Astrocyte of the spinal cord (primary cell): ENCODE measurements around the gene BPTF.
"Not testable (repeated sequence)": the region's sequence is repeated elsewhere in the genome, so short reads cannot be mapped to it uniquely, and the experiment has no call there.

Source experiments
- DNase-seq: peaks from one replicate; pipeline ENCODE4 v3.0.0; 2011; ENCODE audit warnings: low read depth, low spot score
- H3K4me3 ChIP-seq: 2 replicates; pipeline ENCODE4 v1.5.1; 2011; ENCODE audit warnings: low read depth, mild to moderate bottlenecking, low read length, moderate library complexity
- in situ Hi-C: cut with HindIII; loops from 2 replicates; pipeline ENCODE4 v1.10.0; 2017; ENCODE audit warnings: low sequenced_read_pairs
- TF ChIP-seq, protein P1 (sequence below): IDR thresholded peaks from 2 replicates; pipeline ENCODE4 v1.5.1; 2012; ENCODE audit warnings: low read depth, mild to moderate bottlenecking, low read length, inconsistent platforms

Gene BPTF

DNA sequence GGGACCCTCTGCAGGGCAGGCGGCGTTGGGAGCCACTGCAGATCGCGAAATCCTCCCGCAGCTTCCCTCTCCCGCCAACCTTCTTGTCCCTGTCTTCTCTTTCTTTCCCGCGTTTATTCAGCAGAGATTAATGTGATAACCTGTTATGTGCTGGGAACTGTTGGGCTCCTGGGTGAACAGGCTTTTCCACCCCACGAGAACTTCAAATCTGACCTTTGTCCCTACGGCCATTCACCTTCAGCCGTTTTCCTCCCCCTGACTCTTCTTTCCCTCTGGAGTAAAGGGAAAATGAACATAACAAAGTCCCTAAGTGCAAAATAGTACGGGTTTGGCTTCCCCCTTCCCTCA, 195.1 kb downstream of the BPTF start:
- TF ChIP-seq, protein P1, sequence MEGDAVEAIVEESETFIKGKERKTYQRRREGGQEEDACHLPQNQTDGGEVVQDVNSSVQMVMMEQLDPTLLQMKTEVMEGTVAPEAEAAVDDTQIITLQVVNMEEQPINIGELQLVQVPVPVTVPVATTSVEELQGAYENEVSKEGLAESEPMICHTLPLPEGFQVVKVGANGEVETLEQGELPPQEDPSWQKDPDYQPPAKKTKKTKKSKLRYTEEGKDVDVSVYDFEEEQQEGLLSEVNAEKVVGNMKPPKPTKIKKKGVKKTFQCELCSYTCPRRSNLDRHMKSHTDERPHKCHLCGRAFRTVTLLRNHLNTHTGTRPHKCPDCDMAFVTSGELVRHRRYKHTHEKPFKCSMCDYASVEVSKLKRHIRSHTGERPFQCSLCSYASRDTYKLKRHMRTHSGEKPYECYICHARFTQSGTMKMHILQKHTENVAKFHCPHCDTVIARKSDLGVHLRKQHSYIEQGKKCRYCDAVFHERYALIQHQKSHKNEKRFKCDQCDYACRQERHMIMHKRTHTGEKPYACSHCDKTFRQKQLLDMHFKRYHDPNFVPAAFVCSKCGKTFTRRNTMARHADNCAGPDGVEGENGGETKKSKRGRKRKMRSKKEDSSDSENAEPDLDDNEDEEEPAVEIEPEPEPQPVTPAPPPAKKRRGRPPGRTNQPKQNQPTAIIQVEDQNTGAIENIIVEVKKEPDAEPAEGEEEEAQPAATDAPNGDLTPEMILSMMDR = no peak
- no peak for DNase-seq
- H3K4me3 ChIP-seq = peak overlapping the region; percentile 56
- in situ Hi-C loops = no loop called here

DNA sequence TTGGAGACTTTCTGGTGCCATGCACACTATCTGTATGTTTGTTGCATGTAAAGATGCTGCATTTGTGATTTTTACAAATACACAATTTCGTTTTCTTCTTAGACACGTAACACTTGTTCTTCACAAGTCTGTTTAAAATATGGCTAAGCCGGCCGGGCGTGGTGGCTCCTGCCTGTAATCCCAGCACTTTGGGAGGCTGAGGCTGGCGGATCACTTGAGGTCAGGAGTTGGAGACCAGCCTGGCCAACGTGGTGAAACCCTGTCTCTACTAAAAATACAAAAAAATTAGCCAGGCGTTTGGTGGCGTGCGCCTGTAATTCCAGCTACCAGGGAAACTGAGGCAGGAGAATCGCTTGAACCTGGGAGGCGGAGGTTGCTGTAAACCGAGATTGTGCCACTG, 195.5 kb downstream of the BPTF start:
- in situ Hi-C loops, DNase-seq: not testable (repeated sequence)
- H3K4me3 ChIP-seq = peak overlapping the region; percentile 56

DNA sequence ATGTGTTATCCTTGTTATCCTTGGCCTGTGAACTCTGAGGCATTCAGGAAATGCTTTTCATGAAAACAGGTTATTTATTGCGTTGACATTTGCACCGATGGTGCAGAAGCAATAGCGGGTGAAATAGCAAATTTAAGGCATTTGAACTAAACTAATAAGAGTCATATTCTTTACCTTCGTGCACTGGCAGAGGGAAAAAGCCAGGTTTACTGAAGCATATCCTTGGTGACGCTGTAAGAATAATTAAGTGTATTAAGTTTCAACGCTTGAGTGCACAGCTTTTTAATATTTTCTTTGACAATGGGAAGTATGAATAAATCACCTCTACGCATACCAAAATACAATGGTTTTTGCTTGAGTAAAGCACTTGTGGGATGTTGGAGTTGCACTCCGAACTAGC, 196.7 kb downstream of the BPTF start:
- no peak for DNase-seq
- in situ Hi-C loops = no loop called here
- no peak overlapping the region for H3K4me3 ChIP-seq
- TF ChIP-seq, protein P1 = no peak

DNA sequence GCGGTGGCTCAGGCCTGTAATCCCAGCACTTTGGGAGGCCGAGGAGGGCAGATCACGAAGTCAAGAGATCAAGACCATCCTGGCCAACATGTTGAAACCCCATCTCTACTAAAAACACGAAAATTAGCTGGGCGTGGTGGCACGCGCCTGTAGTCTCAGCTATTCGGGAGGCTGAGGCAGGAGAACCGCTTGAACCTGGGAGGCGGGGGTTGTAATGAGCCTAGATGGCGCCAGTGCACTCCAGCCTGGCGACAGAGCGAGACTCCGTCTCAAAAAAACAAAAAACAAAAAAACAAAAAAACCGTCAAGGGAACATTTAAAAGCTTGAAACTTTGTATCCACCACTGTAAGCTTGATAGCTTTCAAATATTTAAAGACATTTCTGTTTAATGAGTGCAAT, 197.2 kb downstream of the BPTF start:
- in situ Hi-C loops, DNase-seq, H3K4me3 ChIP-seq: not testable (repeated sequence)

DNA sequence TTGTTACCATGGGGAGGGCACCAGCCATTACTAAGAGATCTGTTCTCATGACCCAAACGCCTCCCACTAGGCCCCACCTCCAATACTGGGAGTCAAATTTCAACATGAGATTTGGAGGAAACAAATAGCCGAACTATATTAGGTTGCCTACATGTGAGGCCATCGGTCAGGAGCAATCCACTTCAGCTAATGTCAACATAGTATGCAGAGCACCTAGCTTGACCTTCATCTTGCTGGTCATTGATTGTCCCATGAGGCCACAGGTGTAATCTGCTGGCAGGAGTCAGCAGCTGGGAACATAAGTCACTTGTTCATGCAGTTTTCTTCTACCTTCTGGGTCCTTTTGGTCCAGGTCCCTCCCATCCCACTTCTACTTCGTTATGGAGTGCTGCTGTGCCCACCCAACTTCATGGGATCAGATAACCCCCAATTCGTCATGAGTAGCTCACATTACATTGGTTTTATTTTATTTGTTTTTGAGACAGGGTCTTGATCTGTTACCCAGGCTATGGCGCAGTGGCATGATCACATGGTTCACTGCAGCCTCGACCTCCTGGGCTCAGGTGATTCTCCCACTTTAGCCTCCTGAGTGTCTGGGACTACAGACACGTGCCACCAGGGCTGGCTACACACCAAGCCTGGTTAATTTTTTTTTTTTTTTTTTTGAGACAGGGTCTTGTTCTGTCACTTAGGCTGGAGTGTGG, 204.4 kb downstream of the BPTF start:
- in situ Hi-C loops = no loop called here
- DNase-seq = no peak
- TF ChIP-seq, protein P1 = no peak
- H3K4me3 ChIP-seq = no peak overlapping the region
